K562 (cell line): Measurements from ENCODE around the gene KMT5B. TPM values are rescaled to one million over a fixed set of nuclear protein-coding genes. Genes with fewer than 3 reads are reported as not detected.

Source experiments
- ATF1 ChIP-seq, 2 experiments: fragments of 450-650 bp in 1 of 2; IDR thresholded peaks; 2 replicates each; pipeline ENCODE4 v1.6.1; 2016; ENCODE audit warnings: missing compliant biosample characterization in 1 of 2, missing genetic modification characterization in 1 of 2
- HMG20A ChIP-seq: fragments of 450-650 bp; formaldehyde crosslinking; conservative IDR thresholded peaks from 2 replicates; pipeline ENCODE4 v1.4.0; 2020; ENCODE audit warnings: mild to moderate bottlenecking, mixed read lengths
- MAFF ChIP-seq: IDR thresholded peaks from 2 replicates; pipeline ENCODE4 v1.6.1; 2012; ENCODE audit warnings: low read length, improper control_type of control experiment
- MCM2 ChIP-seq: fragments of 450-650 bp; IDR thresholded peaks from 2 replicates; pipeline ENCODE4 v1.6.1; 2017; ENCODE audit warnings: low read depth, mild to moderate bottlenecking
- NFE2 ChIP-seq: IDR thresholded peaks from 2 replicates; pipeline ENCODE4 v1.6.1; 2014; ENCODE audit warnings: antibody characterized with exemption, low read depth
- SMARCC2 ChIP-seq: fragments of 450-650 bp; IDR thresholded peaks from 2 replicates; pipeline ENCODE4 v1.6.1; 2017; ENCODE audit warnings: antibody characterized with exemption, moderate library complexity, mild to moderate bottlenecking, low read depth
- TCF15 ChIP-seq: fragments of 250-450 bp; sonication (Bioruptor Pico); IDR thresholded peaks from 2 replicates; pipeline ENCODE4 v1.8.0; 2022; ENCODE audit warnings: moderate library complexity, mild to moderate bottlenecking, inconsistent platforms
- ZKSCAN8 ChIP-seq: fragments of 200-800 bp; sonication (Bioruptor generic); IDR thresholded peaks from 2 replicates; pipeline ENCODE4 v1.6.1; 2016; ENCODE audit warnings: missing genetic modification characterization, missing compliant biosample characterization
- ZNF143 ChIP-seq: sonication (generic); formaldehyde crosslinking; IDR thresholded peaks from 2 replicates; pipeline ENCODE4 v1.9.0; 2022; ENCODE audit warnings: mild to moderate bottlenecking, missing genetic modification reagents
- ZNF766 ChIP-seq: fragments of 200-800 bp; sonication (Bioruptor generic); conservative IDR thresholded peaks from 2 replicates; pipeline ENCODE4 v1.6.1; 2016; ENCODE audit warnings: missing genetic modification characterization, missing compliant biosample characterization
- polyA plus RNA-seq, 8 experiments: library from polyadenylated mRNA; depleted of rRNA in 4 of 8; stranded (reverse) in 5 of 8; unstranded in 3 of 8; fragments of >200 nt; fragmentation: Nextera tagmentation in 2 of 8; fragmentation: Illumina TruSeq in 1 of 8; extraction: Ambion mirVana in 2 of 8; extraction: Trizol in 1 of 8; gene quantifications; 2 replicates each; pipeline versions ENCODE4 v1.2.1 to v1.2.3, GENCODE V29; 2011 to 2014; ENCODE audit warnings: inconsistent platforms in 1 of 8, missing spikeins in 1 of 8
- total RNA-seq, 7 experiments: library from RNA; depleted of rRNA in 6 of 7; stranded (reverse); fragments of >200 nt in 6 of 7; fragmentation: Illumina TruSeq in 2 of 7; extraction: Trizol in 2 of 7; gene quantifications; 2 replicates each; pipeline versions ENCODE4 v1.2.1 to v1.2.3, GENCODE V29; 2011 to 2021; ENCODE audit warnings: low replicate concordance in 1 of 7
- TF ChIP-seq, protein P1 (sequence below), 2 experiments: fragments of 250-450 bp in 1 of 2; fragments of 450-650 bp in 1 of 2; sonication (Bioruptor Pico) in 1 of 2; IDR thresholded peaks; 2 replicates each; pipeline versions ENCODE4 v1.6.1 to v1.8.0; 2016 to 2021; ENCODE audit warnings: mild to moderate bottlenecking in 2 of 2, moderate library complexity in 2 of 2, missing compliant biosample characterization in 1 of 2, missing genetic modification characterization in 1 of 2
- TF ChIP-seq, protein P2 (sequence below): sonication (generic); formaldehyde crosslinking; IDR thresholded peaks from 2 replicates; pipeline ENCODE4 v1.8.1; 2023; ENCODE audit warnings: mild to moderate bottlenecking, missing genetic modification reagents

Gene KMT5B
- total and polyA plus RNA-seq, 9 of the 15 experiments (the other 6 are each of a cell fraction or from before 2014, with no cell fraction given): 7.3 to 27.3 (median 20.9) TPM

DNA sequence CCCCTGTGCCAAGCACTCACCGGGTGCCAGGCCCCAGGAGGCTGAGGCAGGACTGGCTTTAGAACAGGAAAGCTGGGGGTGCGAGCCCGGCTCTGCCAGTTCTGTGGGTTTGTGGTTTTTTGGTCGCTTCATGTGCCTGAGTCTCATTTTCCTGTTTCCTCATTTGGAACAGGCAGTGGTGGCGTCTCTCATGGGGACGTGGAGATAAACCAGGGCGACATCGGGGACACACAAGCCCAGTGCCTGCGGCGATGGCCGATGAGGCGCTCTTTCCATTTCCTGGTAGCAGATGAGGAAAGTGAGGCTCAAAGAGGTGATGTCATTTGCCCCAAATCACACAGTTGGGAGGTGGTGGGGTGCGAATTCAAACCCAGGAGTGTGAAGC is 71.1 kb downstream of the KMT5B start (continued):
- TF ChIP-seq ZNF766 (CRISPR knock-in tag) (no peak), ATF1 (CRISPR knock-in tag; IDR thresholded peaks at IDR 0.05) (no peak), ATF1 (tag; IDR thresholded peaks at IDR 0.05) (no peak), TCF15 (CRISPR knock-in tag) (no peak), HMG20A (CRISPR knock-in tag) (no peak), MCM2 (no peak), ZKSCAN8 (CRISPR knock-in tag) (no peak), MAFF (no peak), NFE2 (no peak), SMARCC2 (no peak), ZNF143 (CRISPR knock-in tag) (no peak)
- TF ChIP-seq, protein P1, sequence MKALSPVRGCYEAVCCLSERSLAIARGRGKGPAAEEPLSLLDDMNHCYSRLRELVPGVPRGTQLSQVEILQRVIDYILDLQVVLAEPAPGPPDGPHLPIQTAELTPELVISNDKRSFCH (CRISPR knock-in tag; IDR thresholded peaks at IDR 0.05): no peak
- TF ChIP-seq, protein P1 (tag; IDR thresholded peaks at IDR 0.05): no peak
- TF ChIP-seq, protein P2, sequence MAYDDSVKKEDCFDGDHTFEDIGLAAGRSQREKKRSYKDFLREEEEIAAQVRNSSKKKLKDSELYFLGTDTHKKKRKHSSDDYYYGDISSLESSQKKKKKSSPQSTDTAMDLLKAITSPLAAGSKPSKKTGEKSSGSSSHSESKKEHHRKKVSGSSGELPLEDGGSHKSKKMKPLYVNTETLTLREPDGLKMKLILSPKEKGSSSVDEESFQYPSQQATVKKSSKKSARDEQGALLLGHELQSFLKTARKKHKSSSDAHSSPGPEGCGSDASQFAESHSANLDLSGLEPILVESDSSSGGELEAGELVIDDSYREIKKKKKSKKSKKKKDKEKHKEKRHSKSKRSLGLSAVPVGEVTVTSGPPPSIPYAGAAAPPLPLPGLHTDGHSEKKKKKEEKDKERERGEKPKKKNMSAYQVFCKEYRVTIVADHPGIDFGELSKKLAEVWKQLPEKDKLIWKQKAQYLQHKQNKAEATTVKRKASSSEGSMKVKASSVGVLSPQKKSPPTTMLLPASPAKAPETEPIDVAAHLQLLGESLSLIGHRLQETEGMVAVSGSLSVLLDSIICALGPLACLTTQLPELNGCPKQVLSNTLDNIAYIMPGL (CRISPR knock-in tag): no peak
